ENCODE results near the gene AGPAT2.

The AGPAT2 gene

DNA sequence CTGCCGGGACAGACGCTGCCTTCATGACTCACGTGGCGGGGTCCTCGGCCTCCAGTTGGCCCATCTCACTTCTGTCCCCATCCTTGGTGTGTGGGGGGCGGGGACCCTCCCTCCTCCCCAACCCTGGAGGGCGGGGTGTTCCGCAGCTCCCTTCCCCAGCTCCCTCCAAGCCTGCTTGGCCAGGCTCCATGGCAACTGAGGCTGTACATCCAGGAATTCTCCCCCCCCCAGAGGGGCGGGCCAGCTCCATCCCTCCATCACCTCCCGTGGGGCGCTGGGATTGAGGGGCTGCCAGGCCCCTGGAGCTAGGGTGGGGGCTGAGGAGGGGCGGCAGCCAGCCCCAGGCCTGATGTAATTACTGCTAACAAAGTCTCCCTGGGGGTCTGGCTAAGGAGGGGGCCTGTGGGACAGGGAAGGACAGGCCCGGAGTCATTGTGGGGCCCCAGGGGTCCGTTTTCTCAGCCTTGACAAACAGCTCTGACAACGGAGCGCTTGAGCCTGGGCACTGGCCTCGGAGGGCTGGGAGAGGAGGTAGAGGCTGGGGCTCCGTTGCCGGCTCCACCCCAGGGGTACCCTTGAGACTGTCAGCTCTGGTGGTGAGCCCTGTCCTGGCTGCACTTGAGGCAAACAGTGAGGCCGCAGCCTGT is 33.1 kb upstream of the AGPAT2 start:
- H3K27ac ChIP-seq: no peak overlapping the region
- TF ChIP-seq, protein P1, sequence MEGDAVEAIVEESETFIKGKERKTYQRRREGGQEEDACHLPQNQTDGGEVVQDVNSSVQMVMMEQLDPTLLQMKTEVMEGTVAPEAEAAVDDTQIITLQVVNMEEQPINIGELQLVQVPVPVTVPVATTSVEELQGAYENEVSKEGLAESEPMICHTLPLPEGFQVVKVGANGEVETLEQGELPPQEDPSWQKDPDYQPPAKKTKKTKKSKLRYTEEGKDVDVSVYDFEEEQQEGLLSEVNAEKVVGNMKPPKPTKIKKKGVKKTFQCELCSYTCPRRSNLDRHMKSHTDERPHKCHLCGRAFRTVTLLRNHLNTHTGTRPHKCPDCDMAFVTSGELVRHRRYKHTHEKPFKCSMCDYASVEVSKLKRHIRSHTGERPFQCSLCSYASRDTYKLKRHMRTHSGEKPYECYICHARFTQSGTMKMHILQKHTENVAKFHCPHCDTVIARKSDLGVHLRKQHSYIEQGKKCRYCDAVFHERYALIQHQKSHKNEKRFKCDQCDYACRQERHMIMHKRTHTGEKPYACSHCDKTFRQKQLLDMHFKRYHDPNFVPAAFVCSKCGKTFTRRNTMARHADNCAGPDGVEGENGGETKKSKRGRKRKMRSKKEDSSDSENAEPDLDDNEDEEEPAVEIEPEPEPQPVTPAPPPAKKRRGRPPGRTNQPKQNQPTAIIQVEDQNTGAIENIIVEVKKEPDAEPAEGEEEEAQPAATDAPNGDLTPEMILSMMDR (conservative IDR thresholded peaks at IDR 0.05): no peak
- TF ChIP-seq ZFX (IDR thresholded peaks at IDR 0.05): 0 out of 2 replicates have a peak, but pooled peaks have one; percentile 16

DNA sequence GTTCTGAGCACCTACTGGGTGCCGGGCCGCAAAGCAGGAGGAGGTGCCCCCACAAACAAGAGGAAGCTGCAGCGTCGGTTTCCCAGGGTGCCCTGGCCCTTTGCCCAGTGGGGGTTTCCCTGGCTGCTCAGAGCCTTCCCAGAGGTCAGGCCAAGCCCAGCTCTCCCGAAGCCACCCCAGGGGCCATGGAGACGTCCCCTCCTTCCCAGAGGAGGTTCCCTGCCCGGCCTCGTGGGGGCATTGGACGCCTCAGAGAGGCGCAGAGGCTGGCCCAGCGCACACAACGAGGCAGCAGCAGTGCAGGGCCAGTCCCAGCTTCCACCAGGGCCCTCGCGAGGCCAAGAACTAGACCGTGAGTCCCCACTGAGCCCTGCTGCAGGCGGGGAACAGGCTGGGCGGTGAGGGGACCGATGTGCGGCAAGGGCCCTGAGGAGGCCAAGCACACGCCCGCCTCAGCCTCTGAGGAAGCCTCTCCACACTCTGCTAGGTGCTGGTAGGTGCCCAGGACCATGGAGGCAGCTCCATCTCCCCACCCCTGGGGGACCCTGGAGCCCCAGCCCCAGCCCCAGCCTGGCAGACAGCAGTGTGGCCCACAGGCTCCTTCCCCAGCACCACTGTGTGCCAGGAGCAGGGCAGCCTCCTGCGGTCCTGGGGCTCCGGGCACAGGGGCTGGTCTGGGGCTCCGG is 32.1 kb upstream of the AGPAT2 start:
- TF ChIP-seq, protein P1 (conservative IDR thresholded peaks at IDR 0.05): no peak
- no peak for TF ChIP-seq ZFX (IDR thresholded peaks at IDR 0.05)
- no peak overlapping the region for H3K27ac ChIP-seq

DNA sequence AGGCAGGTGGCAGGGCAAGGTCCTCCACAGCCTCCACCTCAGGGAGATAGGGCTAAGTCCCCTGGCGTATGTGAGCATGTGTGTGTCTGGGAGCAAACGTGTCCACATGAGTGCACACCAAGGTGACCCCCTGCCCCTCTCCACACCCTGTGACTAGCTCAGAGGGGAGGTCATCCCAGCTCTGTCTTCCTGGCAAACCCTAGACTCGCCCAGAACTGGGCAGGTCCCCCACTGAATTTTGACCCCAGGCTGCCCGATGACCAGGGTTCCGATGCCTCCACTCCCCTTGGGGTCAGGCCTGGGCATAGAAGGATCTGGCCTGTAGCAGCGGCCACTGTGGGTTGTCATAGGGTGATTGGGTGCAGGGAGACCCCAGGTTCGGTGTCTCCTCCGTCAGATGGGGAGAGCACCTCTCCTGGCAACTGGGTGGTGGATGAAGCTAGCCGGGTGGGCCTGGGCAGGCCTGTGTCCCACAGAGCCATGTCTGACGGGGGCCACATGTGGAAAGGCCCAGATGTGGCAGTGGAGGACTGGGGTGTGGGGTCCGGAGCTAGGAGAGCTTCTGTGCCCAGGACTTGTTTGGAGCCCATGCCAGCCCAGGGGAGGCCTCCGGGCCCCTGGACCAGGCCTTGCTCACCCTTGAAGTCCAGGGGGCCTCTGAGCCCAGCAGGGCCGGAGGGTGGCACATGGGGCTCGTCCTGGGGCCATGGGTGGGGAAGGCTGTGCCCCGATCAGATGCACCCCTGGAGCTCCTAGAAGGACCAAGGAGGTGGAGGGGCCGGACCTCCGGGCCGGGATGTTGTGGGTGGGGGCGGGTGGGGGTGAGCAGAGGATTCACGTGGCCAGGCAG is 31.3 kb upstream of the AGPAT2 start:
- TF ChIP-seq, protein P1 (conservative IDR thresholded peaks at IDR 0.05): no peak
- TF ChIP-seq ZFX (IDR thresholded peaks at IDR 0.05): no peak
- no peak overlapping the region for H3K27ac ChIP-seq

DNA sequence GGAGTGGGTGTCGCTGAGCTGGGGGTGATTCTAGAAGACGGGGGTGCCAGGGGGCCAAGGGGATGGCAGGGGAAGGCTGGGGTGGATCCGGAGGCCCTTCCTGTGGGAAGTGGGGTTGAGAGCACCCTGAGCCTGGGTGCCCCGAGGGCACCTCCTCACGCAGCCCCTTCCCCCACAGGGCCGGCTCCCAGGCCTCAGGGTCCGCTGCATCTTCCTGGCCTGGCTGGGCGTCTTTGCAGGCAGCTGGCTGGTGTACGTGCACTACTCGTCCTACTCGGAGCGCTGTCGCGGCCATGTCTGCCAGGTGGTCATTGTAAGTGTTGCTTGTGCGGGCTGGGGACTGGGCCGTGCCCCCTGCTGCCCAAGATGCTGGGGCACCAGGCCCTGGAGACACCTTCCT is 30.1 kb upstream of the AGPAT2 start:
- TF ChIP-seq, protein P1 (conservative IDR thresholded peaks at IDR 0.05): no peak
- TF ChIP-seq ZFX (IDR thresholded peaks at IDR 0.05): no peak
- H3K27ac ChIP-seq: no peak overlapping the region

DNA sequence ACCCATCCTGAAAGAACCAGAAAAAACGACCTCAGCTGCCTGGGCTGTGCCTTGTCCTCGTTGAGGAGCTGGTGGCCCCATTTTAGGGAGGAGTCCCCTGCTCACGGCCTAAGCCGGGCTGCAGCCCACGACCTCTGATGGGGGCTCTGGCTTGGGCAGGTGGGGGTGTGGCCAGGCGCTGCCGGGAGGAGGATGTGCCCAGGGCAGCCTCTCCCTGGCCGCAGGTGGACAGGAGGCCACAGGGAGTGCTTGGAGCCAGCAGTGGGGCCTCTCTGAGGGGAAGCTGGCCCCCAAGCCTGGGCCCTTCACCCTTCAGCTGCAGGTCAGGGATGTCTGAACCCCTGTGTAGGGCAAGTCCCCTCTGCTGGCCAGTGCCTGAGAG is 27.6 kb upstream of the AGPAT2 start:
- H3K27ac ChIP-seq: no peak overlapping the region
- no peak for TF ChIP-seq ZFX (IDR thresholded peaks at IDR 0.05)
- TF ChIP-seq, protein P1 (conservative IDR thresholded peaks at IDR 0.05): no peak

DNA sequence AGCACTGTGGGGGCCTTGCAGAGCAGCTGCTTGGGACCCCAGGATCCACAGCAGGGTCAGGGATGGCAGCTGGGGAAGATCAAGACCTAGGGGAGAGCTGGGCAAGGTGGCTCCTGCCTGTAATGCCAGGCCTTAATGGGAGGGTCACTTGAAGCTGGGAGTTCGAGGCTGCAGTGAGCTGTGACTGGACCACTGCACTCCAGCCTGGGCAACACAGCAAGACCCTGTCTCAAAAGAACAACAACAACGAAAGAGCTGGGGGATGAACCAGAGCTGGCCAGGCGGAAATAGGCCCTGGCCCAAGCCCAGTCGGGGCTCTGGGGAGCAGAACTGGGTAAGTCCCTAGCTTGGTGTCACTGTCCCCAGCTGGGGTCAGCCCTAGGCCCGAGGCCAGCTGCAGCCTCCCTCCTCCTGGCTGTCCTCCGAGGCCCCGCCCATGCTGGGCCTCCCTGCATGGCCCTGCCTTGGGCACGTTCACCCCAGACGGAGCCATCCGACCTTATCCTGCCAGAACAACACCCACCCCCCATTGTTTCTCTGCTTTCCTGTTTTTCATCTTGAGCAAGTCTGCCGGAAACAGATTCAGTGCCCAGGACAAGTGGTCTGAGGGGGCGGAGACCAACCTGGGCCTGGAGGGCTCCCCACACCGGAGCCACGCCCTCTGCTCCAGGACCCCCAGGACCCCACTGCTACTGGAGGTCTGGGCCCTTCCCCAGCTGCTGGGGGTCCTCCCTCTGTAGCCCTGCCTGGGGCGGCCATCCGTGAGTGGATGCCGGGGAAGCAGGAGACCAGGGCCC is 27.0 kb upstream of the AGPAT2 start:
- no peak overlapping the region for H3K27ac ChIP-seq
- TF ChIP-seq, protein P1 (conservative IDR thresholded peaks at IDR 0.05): no peak
- TF ChIP-seq ZFX (IDR thresholded peaks at IDR 0.05): no peak

Data from C4-2B (cell line).